HCT116 (cell line): ENCODE results near the gene IL17RB. TPM values are rescaled to one million over a fixed set of nuclear protein-coding genes. Genes with fewer than 3 reads are reported as not detected.

Experiments
- ATAC-seq: fragments of 200-7000 bp; cut with Tn5 transposase; 2 replicates; pipeline ENCODE4 v1.9.1; 2020; ENCODE audit warnings: mild to moderate bottlenecking, moderate library complexity
- BruUV-seq: library from RNA; stranded (reverse); fragments of 400-500 nt; replicated peaks from 2 replicates; lab custom pipeline; 2021; lab: Mats Ljungman, UMichigan
- CTCF ChIA-PET: fragments of 300-600 bp; sonication (Branson Sonifier 250); formaldehyde crosslinking; loops from one replicate; lab custom pipeline; 2021; ENCODE audit warnings: antibody characterized with exemption; lab: Charles Lee
- POLR2A ChIA-PET: fragments of 300-600, 350-600 bp; sonication (Branson Sonifier 250); formaldehyde crosslinking; loops from one replicate; lab custom pipeline; 2021; ENCODE audit warnings: antibody characterized with exemption; lab: Charles Lee
- RAD21 ChIA-PET, 2 experiments: fragments of 300-600 bp; sonication (Branson Sonifier 250); formaldehyde crosslinking; loops; one replicate each; lab custom pipeline; 2023; ENCODE audit warnings: low total read pairs in 2 of 2; ENCODE audit not compliant: uncharacterized antibody in 2 of 2, unreplicated experiment in 2 of 2, low non-redundant PET in 1 of 2; lab: Charles Lee
- DNase-seq: peaks from one replicate; pipeline ENCODE4 v3.0.0-alpha.2; 2010; ENCODE audit warnings: low read depth, low spot score
- H2AFZ ChIP-seq: fragments of 200-600 bp; shearing (Covaris generic), sonication (generic); 2 replicates; pipeline ENCODE4 v1.6.1; 2017; ENCODE audit warnings: low read depth, mixed run types, mixed read lengths, antibody characterized with exemption, low read length; ENCODE audit not compliant: poor library complexity, severe bottlenecking
- H3K27ac ChIP-seq: 2 replicates; pipeline ENCODE4 v1.5.1; 2012; ENCODE audit warnings: low read depth, low read length
- H3K27me3 ChIP-seq: fragments of 200-600 bp; sonication (generic); 2 replicates; pipeline ENCODE4 v1.6.1; 2016; ENCODE audit warnings: mixed run types, low read length, mixed read lengths; ENCODE audit not compliant: insufficient read depth
- H3K36me3 ChIP-seq, 2 experiments: fragments of 200-500 bp in 1 of 2; fragments of 200-600 bp in 1 of 2; sonication (Bioruptor generic) in 1 of 2; sonication (generic) in 1 of 2; 2 replicates each; pipeline versions ENCODE4 v1.5.1 to v1.6.1; 2014 to 2016; ENCODE audit warnings: low read length in 2 of 2, inconsistent platforms in 1 of 2, mixed read lengths in 1 of 2, mixed run types in 1 of 2; ENCODE audit not compliant: insufficient read depth in 2 of 2, control insufficient read depth in 1 of 2
- H3K4me1 ChIP-seq, 2 experiments: fragments of 200-600 bp in 1 of 2; sonication (generic) in 1 of 2; 2 replicates each; pipeline versions ENCODE4 v1.5.1 to v1.6.1; 2012 to 2017; ENCODE audit warnings: low read length in 2 of 2, inconsistent platforms in 1 of 2, mild to moderate bottlenecking in 1 of 2, mixed read lengths in 1 of 2, mixed run types in 1 of 2, moderate library complexity in 1 of 2; ENCODE audit not compliant: insufficient read depth in 2 of 2, control insufficient read depth in 1 of 2
- H3K4me2 ChIP-seq: fragments of 200-600 bp; sonication (generic); 2 replicates; pipeline ENCODE4 v1.6.1; 2017; ENCODE audit warnings: mixed run types, low read length, mixed read lengths
- H3K4me3 ChIP-seq, 2 experiments: fragments of 200-600 bp in 1 of 2; sonication (generic) in 1 of 2; replicated peaks in 1 of 2; 2 replicates each; pipeline ENCODE4 v1.5.1; 2011 to 2016; ENCODE audit warnings: low read length in 2 of 2, control low read depth in 1 of 2, low read depth in 1 of 2, mild to moderate bottlenecking in 1 of 2, mixed read lengths in 1 of 2, mixed run types in 1 of 2
- H3K79me2 ChIP-seq: fragments of 200-600 bp; sonication (generic); 2 replicates; pipeline ENCODE4 v1.6.1; 2017; ENCODE audit warnings: mild to moderate bottlenecking, mixed run types, low read length, moderate library complexity, mixed read lengths; ENCODE audit not compliant: insufficient read depth
- H3K9ac ChIP-seq: fragments of 200-600 bp; sonication (generic); 2 replicates; pipeline ENCODE4 v1.6.1; 2016; ENCODE audit warnings: low read length, mixed read lengths
- H3K9me2 ChIP-seq: fragments of 200-600 bp; sonication (generic), shearing (Covaris generic); 2 replicates; pipeline ENCODE4 v1.6.1; 2017; ENCODE audit warnings: mixed run types, mild to moderate bottlenecking, moderate library complexity; ENCODE audit not compliant: insufficient read depth
- H3K9me3 ChIP-seq, 2 experiments: fragments of 200-500 bp in 1 of 2; fragments of 200-600 bp in 1 of 2; sonication (Bioruptor generic) in 1 of 2; sonication (generic) in 1 of 2; 2 replicates each; pipeline ENCODE4 v1.6.1; 2014 to 2017; ENCODE audit warnings: low read length in 2 of 2, mixed read lengths in 2 of 2, inconsistent platforms in 1 of 2, low read depth in 1 of 2, mild to moderate bottlenecking in 1 of 2, mixed run types in 1 of 2, moderate library complexity in 1 of 2; ENCODE audit not compliant: control insufficient read depth in 1 of 2, insufficient read depth in 1 of 2
- H4K20me1 ChIP-seq: fragments of 200-600 bp; sonication (generic), shearing (Covaris generic); 2 replicates; pipeline ENCODE4 v1.6.1; 2017; ENCODE audit warnings: mixed run types, mild to moderate bottlenecking, moderate library complexity; ENCODE audit not compliant: insufficient read depth
- ATF3 ChIP-seq: IDR thresholded peaks from 2 replicates; pipeline ENCODE4 v1.6.1; 2012
- CBX3 ChIP-seq: IDR thresholded peaks from 2 replicates; pipeline ENCODE4 v1.6.1; 2012; ENCODE audit warnings: low read depth
- CEBPB ChIP-seq: IDR thresholded peaks from 2 replicates; pipeline ENCODE4 v1.6.1; 2012; ENCODE audit warnings: low read depth
- EGR1 ChIP-seq: IDR thresholded peaks from 2 replicates; pipeline ENCODE4 v1.6.1; 2012; ENCODE audit warnings: low read depth
- ELF1 ChIP-seq: IDR thresholded peaks from 2 replicates; pipeline ENCODE4 v1.6.1; 2012; ENCODE audit warnings: low read depth, borderline replicate concordance
- EZH2 ChIP-seq: fragments of 200-600 bp; sonication (generic); IDR thresholded peaks from 2 replicates; pipeline ENCODE4 v1.6.1; 2017; ENCODE audit warnings: antibody characterized with exemption, mixed run types
- EZH2phosphoT487 ChIP-seq: fragments of 200-600 bp; IDR thresholded peaks from 2 replicates; pipeline ENCODE4 v1.6.1; 2018; ENCODE audit warnings: antibody characterized with exemption, borderline replicate concordance
- JUND ChIP-seq: IDR thresholded peaks from 2 replicates; pipeline ENCODE4 v1.6.1; 2012
- MAX ChIP-seq: IDR thresholded peaks from 2 replicates; pipeline ENCODE4 v1.6.1; 2012
- RAD21 ChIP-seq: IDR thresholded peaks from 2 replicates; pipeline ENCODE4 v1.6.1; 2012; ENCODE audit warnings: low read depth, mild to moderate bottlenecking
- REST ChIP-seq: IDR thresholded peaks from 2 replicates; pipeline ENCODE4 v1.6.1; 2012; ENCODE audit warnings: low read depth
- SIN3A ChIP-seq: IDR thresholded peaks from 2 replicates; pipeline ENCODE4 v1.6.1; 2012; ENCODE audit warnings: low read depth
- SP1 ChIP-seq: IDR thresholded peaks from 2 replicates; pipeline ENCODE4 v1.6.1; 2012; ENCODE audit warnings: low read depth
- SRF ChIP-seq: IDR thresholded peaks from 2 replicates; pipeline ENCODE4 v1.6.1; 2012; ENCODE audit warnings: low read depth
- TCF7L2 ChIP-seq: IDR thresholded peaks from 2 replicates; pipeline ENCODE4 v1.7.0; 2011; ENCODE audit warnings: borderline replicate concordance, inconsistent platforms; ENCODE audit not compliant: insufficient read depth, insufficient read length; ENCODE audit errors: extremely low read depth
- YY1 ChIP-seq: IDR thresholded peaks from 2 replicates; pipeline ENCODE4 v1.6.1; 2011; ENCODE audit warnings: low read length, low read depth, moderate library complexity, mild to moderate bottlenecking; ENCODE audit not compliant: insufficient replicate concordance; ENCODE audit errors: extremely low read depth
- ZBTB33 ChIP-seq: IDR thresholded peaks from 2 replicates; pipeline ENCODE4 v1.6.1; 2011; ENCODE audit warnings: mild to moderate bottlenecking, low read length, moderate library complexity; ENCODE audit not compliant: insufficient replicate concordance; ENCODE audit errors: extremely low read depth
- ZNF274 ChIP-seq: fragments of 200-500 bp; sonication (Bioruptor generic); IDR thresholded peaks from 2 replicates; pipeline ENCODE4 v1.6.1; 2014; ENCODE audit warnings: mild to moderate bottlenecking, low read depth, low read length, inconsistent platforms
- intact Hi-C: fragments of 100-400 bp; cut with micrococcal nuclease; formaldehyde crosslinking; loops from 2 replicates; pipeline ENCODE4 v1.10.0; 2022
- total RNA-seq: library from RNA; stranded (reverse); gene quantifications from one replicate; pipeline ENCODE4 v1.2.1, GENCODE V29; 2021; ENCODE audit not compliant: unreplicated experiment
- TF ChIP-seq, protein P1 (sequence below), 3 experiments: fragments of 200-600 bp in 1 of 3; sonication (generic) in 1 of 3; IDR thresholded peaks in 2 of 3; conservative IDR thresholded peaks in 1 of 3; 2 replicates each; pipeline ENCODE4 v1.5.1; 2012 to 2017; ENCODE audit warnings: low read depth in 2 of 3, low read length in 2 of 3, antibody characterized with exemption in 1 of 3, borderline replicate concordance in 1 of 3, control low read depth in 1 of 3, mild to moderate bottlenecking in 1 of 3, mixed read lengths in 1 of 3, mixed run types in 1 of 3, moderate library complexity in 1 of 3; ENCODE audit not compliant: insufficient read depth in 1 of 3

Gene IL17RB
- total RNA-seq, 1 experiment from 2014 or later, result 8.3 TPM

DNA sequence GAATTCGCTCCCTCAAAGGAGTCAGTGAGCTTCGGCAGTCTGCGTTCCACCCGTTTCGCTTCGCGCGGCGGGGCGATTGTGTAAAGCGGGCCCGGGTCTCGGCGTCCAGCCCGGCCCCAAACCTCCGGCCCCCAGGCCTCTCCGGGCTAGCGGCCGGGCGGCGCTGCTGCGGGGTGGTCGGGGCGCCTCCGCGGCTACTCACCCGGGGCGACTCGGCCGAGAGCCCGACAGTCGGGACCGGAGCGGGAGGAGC, 561 bp upstream of the IL17RB start:
- peak overlapping the region; percentile 45 to 72 for H3K4me3 ChIP-seq
- intact Hi-C loops, result no loop called here
- H3K79me2 ChIP-seq, result peaks cover 6% of the 10 kb centered on the region; the same call in 1 of the 2 replicates
- no peaks in the 10 kb centered on the region for H3K27me3 ChIP-seq
- BruUV-seq, result no TSS peak
- no peak for ATAC-seq
- ChIA-PET RAD21 (no interaction called here), POLR2A (interaction anchor here (1.0 to 1.7 kb wide), 2 partner anchors 17 to 46 kb away, joined by 4 read pairs; partner anchors contain the start of gene SELENOK), CTCF (no interaction called here)
- no peak for DNase-seq
- peak overlapping the region; percentile 83 for H3K27ac ChIP-seq
- no peaks in the 10 kb centered on the region for H3K9me2 ChIP-seq
- H3K4me1 ChIP-seq, result peaks cover 39 to 51% of the 10 kb centered on the region in 2 experiments
- H3K9ac ChIP-seq, result peak overlapping the region; percentile 83
- H4K20me1 ChIP-seq, result no peaks in the 10 kb centered on the region
- no peaks in the 10 kb centered on the region for H3K9me3 ChIP-seq
- TF ChIP-seq EZH2, result no peak
- TF ChIP-seq SP1, result no peak
- TF ChIP-seq SIN3A, result no peak
- no peak for TF ChIP-seq EZH2phosphoT487
- no peak for TF ChIP-seq CBX3
- no peak for TF ChIP-seq YY1
- TF ChIP-seq MAX, result no peak
- TF ChIP-seq RAD21, result no peak
- TF ChIP-seq TCF7L2, result no peak
- no peak for TF ChIP-seq ATF3
- no peak for TF ChIP-seq SRF
- TF ChIP-seq ZNF274, result no peak
- no peak for TF ChIP-seq ZBTB33
- no peak for TF ChIP-seq EGR1
- no peak for TF ChIP-seq REST
- no peak for TF ChIP-seq ELF1
- TF ChIP-seq JUND, result no peak
- TF ChIP-seq, protein P1, sequence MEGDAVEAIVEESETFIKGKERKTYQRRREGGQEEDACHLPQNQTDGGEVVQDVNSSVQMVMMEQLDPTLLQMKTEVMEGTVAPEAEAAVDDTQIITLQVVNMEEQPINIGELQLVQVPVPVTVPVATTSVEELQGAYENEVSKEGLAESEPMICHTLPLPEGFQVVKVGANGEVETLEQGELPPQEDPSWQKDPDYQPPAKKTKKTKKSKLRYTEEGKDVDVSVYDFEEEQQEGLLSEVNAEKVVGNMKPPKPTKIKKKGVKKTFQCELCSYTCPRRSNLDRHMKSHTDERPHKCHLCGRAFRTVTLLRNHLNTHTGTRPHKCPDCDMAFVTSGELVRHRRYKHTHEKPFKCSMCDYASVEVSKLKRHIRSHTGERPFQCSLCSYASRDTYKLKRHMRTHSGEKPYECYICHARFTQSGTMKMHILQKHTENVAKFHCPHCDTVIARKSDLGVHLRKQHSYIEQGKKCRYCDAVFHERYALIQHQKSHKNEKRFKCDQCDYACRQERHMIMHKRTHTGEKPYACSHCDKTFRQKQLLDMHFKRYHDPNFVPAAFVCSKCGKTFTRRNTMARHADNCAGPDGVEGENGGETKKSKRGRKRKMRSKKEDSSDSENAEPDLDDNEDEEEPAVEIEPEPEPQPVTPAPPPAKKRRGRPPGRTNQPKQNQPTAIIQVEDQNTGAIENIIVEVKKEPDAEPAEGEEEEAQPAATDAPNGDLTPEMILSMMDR (IDR thresholded peaks at IDR 0.05 in 2 of 3, conservative IDR thresholded peaks at IDR 0.05 in 1 of 3; ENCODE audit: borderline replicate concordance in 1 of 3, insufficient read depth in 1 of 3, low read depth in 2 of 3, low read length in 2 of 3), result no peak
- TF ChIP-seq CEBPB, result no peak
- H3K4me2 ChIP-seq, result peak overlapping the region; percentile 87
- peak overlapping the region; percentile 56 for H2AFZ ChIP-seq
- no peaks in the 10 kb centered on the region for H3K36me3 ChIP-seq
